Smooth muscle cell (in vitro differentiated cells): ENCODE data around the gene ASB18. TPM values are rescaled to one million over a fixed set of nuclear protein-coding genes. Genes with fewer than 3 reads are reported as not detected.
A peak's percentile ranks its signal among the peaks of the same experiment; 100 is the strongest.

ENCODE experiments used
- DNase-seq: peaks from one replicate; lab custom pipeline; 2025; ENCODE audit not compliant: unreplicated experiment; lab: John Stamatoyannopoulos, UW
- H2AFZ ChIP-seq: fragments of 200-600 bp; sonication (generic); 2 replicates; pipeline ENCODE4 v1.6.0; 2016; ENCODE audit warnings: antibody characterized with exemption, low read depth, mild to moderate bottlenecking
- H3F3A ChIP-seq: fragments of 200-600 bp; sonication (generic); 2 replicates; pipeline ENCODE4 v1.6.0; 2017; ENCODE audit warnings: antibody characterized with exemption, low read depth
- H3K27ac ChIP-seq: fragments of 200-600 bp; sonication (generic); 2 replicates; pipeline ENCODE4 v1.5.1; 2016; ENCODE audit warnings: low read depth, mild to moderate bottlenecking
- H3K27me3 ChIP-seq: fragments of 200-600 bp; sonication (generic); 2 replicates; pipeline ENCODE4 v1.6.1; 2016; ENCODE audit warnings: low read depth, mild to moderate bottlenecking
- H3K36me3 ChIP-seq: fragments of 200-600 bp; sonication (generic); 2 replicates; pipeline ENCODE4 v1.5.1; 2016; ENCODE audit warnings: low read depth
- H3K4me1 ChIP-seq: fragments of 200-600 bp; sonication (generic); 2 replicates; pipeline ENCODE4 v1.5.1; 2016; ENCODE audit warnings: low read depth
- H3K4me2 ChIP-seq: fragments of 200-600 bp; sonication (generic); 2 replicates; pipeline ENCODE4 v1.6.0; 2016; ENCODE audit warnings: mild to moderate bottlenecking
- H3K4me3 ChIP-seq: fragments of 200-600 bp; sonication (generic); 2 replicates; pipeline ENCODE4 v1.5.1; 2016; ENCODE audit warnings: mild to moderate bottlenecking
- H3K79me2 ChIP-seq: fragments of 200-600 bp; sonication (generic); 2 replicates; pipeline ENCODE4 v1.6.0; 2016; ENCODE audit warnings: low read depth, mild to moderate bottlenecking
- H3K9ac ChIP-seq: fragments of 200-600 bp; sonication (generic); 2 replicates; pipeline ENCODE4 v1.6.0; 2016; ENCODE audit warnings: low read depth
- H3K9me3 ChIP-seq: fragments of 200-600 bp; sonication (generic); replicated peaks from 2 replicates; pipeline ENCODE4 v1.5.1; 2016; ENCODE audit warnings: low read depth
- H4K20me1 ChIP-seq: fragments of 200-600 bp; sonication (generic); 2 replicates; pipeline ENCODE4 v1.6.0; 2016; ENCODE audit warnings: low read depth
- WGBS: methylation state at CpG from one replicate; pipeline ENCODE4 v1.1.7; 2016; ENCODE audit warnings: low lambda C conversion rate; 5-methylcytosine and 5-hydroxymethylcytosine counted together
- polyA plus RNA-seq: library from polyadenylated mRNA; unstranded; fragments of >200 nt; fragmentation: Nextera tagmentation; extraction: Ambion mirVana; gene quantifications from 2 replicates; pipeline ENCODE4 v1.2.1, GENCODE V29; 2016
- total RNA-seq: library from RNA; depleted of rRNA; stranded (reverse); fragments of >200 nt; gene quantifications from 2 replicates; pipeline ENCODE4 v1.2.3, GENCODE V29; 2014
- TF ChIP-seq, protein P1 (sequence below): fragments of 200-600 bp; sonication (generic); IDR thresholded peaks from 2 replicates; pipeline ENCODE4 v1.5.1; 2017; ENCODE audit warnings: borderline replicate concordance, mild to moderate bottlenecking, antibody characterized with exemption; ENCODE audit not compliant: insufficient read depth, poor library complexity, severe bottlenecking

ASB18 gene
- total and polyA plus RNA-seq, 2 experiments from 2014 or later = 0.05 TPM; not detected in 1

- Histone ChIP-seq H3K27ac (no peak overlapping the region), H3K36me3 (no peaks in the 10 kb centered on the region), H3K27me3 (peaks cover 79% of the 10 kb centered on the region), H3K9me3 (no peaks in the 10 kb centered on the region), H3F3A (no peaks in the 10 kb centered on the region), H3K9ac (no peak overlapping the region), H3K4me1 (no peaks in the 10 kb centered on the region), H4K20me1 (no peaks in the 10 kb centered on the region), H3K79me2 (no peaks in the 10 kb centered on the region), H2AFZ (no peak overlapping the region), H3K4me3 (no peak overlapping the region), H3K4me2 (no peak overlapping the region)
- DNase-seq = no peak
- TF ChIP-seq, protein P1, sequence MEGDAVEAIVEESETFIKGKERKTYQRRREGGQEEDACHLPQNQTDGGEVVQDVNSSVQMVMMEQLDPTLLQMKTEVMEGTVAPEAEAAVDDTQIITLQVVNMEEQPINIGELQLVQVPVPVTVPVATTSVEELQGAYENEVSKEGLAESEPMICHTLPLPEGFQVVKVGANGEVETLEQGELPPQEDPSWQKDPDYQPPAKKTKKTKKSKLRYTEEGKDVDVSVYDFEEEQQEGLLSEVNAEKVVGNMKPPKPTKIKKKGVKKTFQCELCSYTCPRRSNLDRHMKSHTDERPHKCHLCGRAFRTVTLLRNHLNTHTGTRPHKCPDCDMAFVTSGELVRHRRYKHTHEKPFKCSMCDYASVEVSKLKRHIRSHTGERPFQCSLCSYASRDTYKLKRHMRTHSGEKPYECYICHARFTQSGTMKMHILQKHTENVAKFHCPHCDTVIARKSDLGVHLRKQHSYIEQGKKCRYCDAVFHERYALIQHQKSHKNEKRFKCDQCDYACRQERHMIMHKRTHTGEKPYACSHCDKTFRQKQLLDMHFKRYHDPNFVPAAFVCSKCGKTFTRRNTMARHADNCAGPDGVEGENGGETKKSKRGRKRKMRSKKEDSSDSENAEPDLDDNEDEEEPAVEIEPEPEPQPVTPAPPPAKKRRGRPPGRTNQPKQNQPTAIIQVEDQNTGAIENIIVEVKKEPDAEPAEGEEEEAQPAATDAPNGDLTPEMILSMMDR = no peak
- WGBS = 73% methylated on average over 6 of the region's 6 CpGs
Measured at GRCh38 chr2:236238751-236239150, 25.5 kb downstream of the ASB18 start.

- 27% methylated on average over 40 of the region's 64 CpGs for WGBS
- DNase-seq = no peak
- Histone ChIP-seq H3K27me3 (peaks cover 79% of the 10 kb centered on the region), H3K9ac (no peak overlapping the region), H3K27ac (no peak overlapping the region), H3K9me3 (peaks cover 2% of the 10 kb centered on the region), H2AFZ (no peak overlapping the region), H3K4me2 (peak overlapping the region; percentile 54), H3F3A (no peaks in the 10 kb centered on the region), H4K20me1 (no peaks in the 10 kb centered on the region), H3K4me1 (no peaks in the 10 kb centered on the region), H3K4me3 (no peak overlapping the region), H3K79me2 (no peaks in the 10 kb centered on the region), H3K36me3 (no peaks in the 10 kb centered on the region)
- TF ChIP-seq, protein P1 = no peak
Measured at GRCh38 chr2:236237468-236238190, 26.6 kb downstream of the ASB18 start.

DNA sequence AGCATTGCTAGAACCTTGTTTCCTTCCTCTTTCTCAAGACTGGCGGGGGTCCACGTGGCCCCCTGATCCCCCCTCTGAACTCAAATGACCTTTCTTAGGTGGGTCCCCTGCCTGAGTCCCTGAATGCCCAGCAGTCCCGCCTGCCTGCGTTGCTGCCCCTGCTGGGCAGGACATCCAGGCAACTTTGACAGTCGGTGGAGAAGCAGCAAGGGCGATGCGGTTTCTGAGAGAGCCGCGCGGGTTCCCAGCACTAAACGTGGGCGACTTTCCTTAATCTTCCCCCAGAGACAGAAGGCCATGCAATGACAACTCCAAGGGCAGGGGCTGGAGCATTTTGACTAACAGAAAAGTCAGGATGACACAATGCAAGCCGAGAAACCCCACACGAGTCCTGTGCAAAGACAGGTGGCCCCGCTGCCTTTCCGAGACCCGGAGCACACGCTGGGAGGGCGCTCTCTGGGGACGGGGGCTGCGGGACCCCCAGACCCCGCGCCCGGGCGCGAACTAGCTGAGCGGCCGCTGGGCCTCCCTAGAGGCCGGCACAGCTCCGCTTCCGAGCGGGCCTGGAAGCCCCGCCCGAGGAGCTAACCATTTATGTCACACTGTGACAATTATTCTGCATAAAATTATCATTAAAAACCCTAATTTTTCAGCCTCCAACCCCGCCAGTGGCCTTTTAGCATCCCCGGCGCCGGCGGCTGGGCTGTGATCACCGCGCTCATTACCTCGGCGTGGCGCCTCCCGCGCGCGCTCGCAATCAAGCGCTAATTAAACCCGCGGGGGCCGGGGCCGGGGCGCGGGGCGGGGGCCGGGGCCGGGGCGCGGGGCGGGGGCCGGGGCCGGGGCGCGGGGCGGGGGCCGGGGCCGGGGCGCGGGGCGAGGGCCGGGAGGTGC is 27.4 kb downstream of the ASB18 start:
- H3K4me3 ChIP-seq = peak overlapping the region; percentile 36
- H3K4me1 ChIP-seq = no peaks in the 10 kb centered on the region
- no peak overlapping the region for H3K27ac ChIP-seq
- no peaks in the 10 kb centered on the region for H3K79me2 ChIP-seq
- 20% methylated on average over 70 of the region's 73 CpGs for WGBS
- no peak overlapping the region for H2AFZ ChIP-seq
- peaks cover 79% of the 10 kb centered on the region for H3K27me3 ChIP-seq
- TF ChIP-seq, protein P1 = no peak
- no peaks in the 10 kb centered on the region for H3K36me3 ChIP-seq
- H3K9me3 ChIP-seq = peaks cover 6% of the 10 kb centered on the region
- no peak overlapping the region for H3K9ac ChIP-seq
- H4K20me1 ChIP-seq = no peaks in the 10 kb centered on the region
- DNase-seq = no peak
- peak overlapping the region; percentile 83 for H3K4me2 ChIP-seq
- no peaks in the 10 kb centered on the region for H3F3A ChIP-seq
